GM21786 (cell line): ENCODE data around the gene OTOA.
"Not testable (repeated sequence)": the region's sequence is repeated elsewhere in the genome, so short reads cannot be mapped to it uniquely, and the experiment has no call there.

Source experiments
- ATAC-seq: cut with Tn5 transposase; IDR thresholded peaks from one replicate; pipeline ENCODE4 v1.9.1; 2021; ENCODE audit not compliant: unreplicated experiment

The OTOA gene

DNA sequence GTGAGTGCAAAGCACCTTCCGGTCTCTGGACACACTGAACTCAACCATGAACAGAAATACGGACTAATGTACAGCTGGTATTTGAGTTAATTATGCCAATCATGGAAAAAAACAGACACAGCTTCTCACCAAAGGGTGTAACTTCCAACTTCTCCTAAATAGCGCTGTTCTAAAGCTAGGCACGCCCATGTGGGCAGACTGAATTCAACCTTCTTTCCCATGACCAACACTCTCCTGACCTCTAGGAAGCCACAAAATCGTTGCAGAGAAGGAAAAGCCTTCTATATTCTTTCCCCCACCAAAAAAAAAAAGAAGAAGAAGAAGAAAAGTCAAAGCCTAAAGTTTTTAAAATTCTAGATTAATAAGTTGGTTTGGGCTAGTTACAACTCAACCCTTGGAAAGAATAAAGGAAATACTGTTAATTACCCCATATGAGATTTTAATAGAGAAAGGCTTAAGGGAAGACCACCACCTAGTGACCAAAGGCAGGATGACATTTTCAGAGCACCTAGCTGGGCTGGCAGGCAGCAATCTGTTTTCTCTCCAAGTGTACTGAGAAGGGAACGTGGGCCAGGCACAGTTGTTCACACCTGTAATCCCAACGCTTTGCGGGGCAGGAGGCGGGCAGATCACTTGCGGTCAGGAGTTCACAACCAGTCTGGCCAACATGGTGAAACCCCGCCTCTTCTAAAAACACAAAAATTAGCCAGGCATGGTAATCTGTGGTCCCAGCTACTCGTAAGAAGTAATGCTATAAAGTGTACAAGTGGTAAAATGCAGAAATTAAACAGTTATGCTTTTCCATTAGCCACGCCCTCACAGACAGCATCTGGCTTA, 138.0 kb downstream of the OTOA start:
- ATAC-seq: not testable (repeated sequence)

DNA sequence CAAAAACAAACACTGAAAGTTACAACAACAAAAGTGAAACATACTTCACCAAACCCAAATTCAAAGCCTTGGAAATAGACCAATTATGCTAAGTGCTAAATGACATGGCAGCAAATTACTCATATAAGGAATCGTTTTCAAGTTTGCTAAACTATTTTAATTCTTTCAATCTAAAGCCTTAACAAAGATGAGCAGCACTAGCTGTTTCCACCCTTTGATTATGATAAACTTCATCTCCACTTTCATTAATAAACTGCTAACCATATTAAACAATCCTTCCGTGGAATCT, 138.6 kb downstream of the OTOA start:
- ATAC-seq: not testable (repeated sequence)
